Measurements from ENCODE around the gene ARL15.
A peak's percentile ranks its signal among the peaks of the same experiment; 100 is the strongest.
"Not testable (repeated sequence)": the region's sequence is repeated elsewhere in the genome, so short reads cannot be mapped to it uniquely, and the experiment has no call there.

Gene ARL15

GRCh38 chr5:53996008-53996407, 314.4 kb downstream of the ARL15 start:
- FAIRE-seq (no peak), DNase-seq (ENCODE audit: insufficient read length, low spot score) (no peak)
- no peak for TF ChIP-seq CTCF (IDR thresholded peaks at IDR 0.05; ENCODE audit: insufficient read depth, missing control alignments)

- FAIRE-seq = no peak
- DNase-seq (ENCODE audit: insufficient read length, low spot score) = no peak
- no peak for TF ChIP-seq CTCF (IDR thresholded peaks at IDR 0.05; ENCODE audit: insufficient read depth, missing control alignments)
These were observed 316.2 kb downstream of the ARL15 start for GRCh38 chr5:53994148-53994547.

GRCh38 chr5:53991942-53992341, 318.4 kb downstream of the ARL15 start:
- FAIRE-seq = peak; percentile 67
- DNase-seq (ENCODE audit: insufficient read length, low spot score) = no peak

GRCh38 chr5:53987101-53987500, 323.3 kb downstream of the ARL15 start:
- no peak for DNase-seq (ENCODE audit: insufficient read length, low spot score)
- no peak for TF ChIP-seq CTCF (IDR thresholded peaks at IDR 0.05; ENCODE audit: insufficient read depth, missing control alignments)
- FAIRE-seq = no peak

More at GRCh38 chr5:53991942-53992341, 318.4 kb downstream of the ARL15 start:
- TF ChIP-seq CTCF (IDR thresholded peaks at IDR 0.05; ENCODE audit: insufficient read depth, missing control alignments) = no peak

- DNase-seq (ENCODE audit: insufficient read length, low spot score) (no peak), FAIRE-seq (no peak)
- no peak for TF ChIP-seq CTCF (IDR thresholded peaks at IDR 0.05; ENCODE audit: insufficient read depth, missing control alignments)
These were observed 324.6 kb downstream of the ARL15 start for GRCh38 chr5:53985796-53986195.

- no peak for TF ChIP-seq CTCF (IDR thresholded peaks at IDR 0.05; ENCODE audit: insufficient read depth, missing control alignments)
- FAIRE-seq = no peak
These were observed 325.4 kb downstream of the ARL15 start for GRCh38 chr5:53984971-53985370.

GRCh38 chr5:53983568-53984460, 326.6 kb downstream of the ARL15 start:
- TF ChIP-seq CTCF (IDR thresholded peaks at IDR 0.05; ENCODE audit: insufficient read depth, missing control alignments) = no peak
- DNase-seq (ENCODE audit: insufficient read length, low spot score) (no peak), FAIRE-seq (no peak)

More at GRCh38 chr5:53984971-53985370, 325.4 kb downstream of the ARL15 start:
- DNase-seq (ENCODE audit: insufficient read length, low spot score) = no peak

- DNase-seq (ENCODE audit: insufficient read length, low spot score); FAIRE-seq: not testable (repeated sequence)
These were observed 328.1 kb downstream of the ARL15 start for GRCh38 chr5:53982319-53982718.

All from D721Med (cell line).